ENCODE measurements around the gene TSSK6. TPM values are rescaled to one million over a fixed set of nuclear protein-coding genes. Genes with fewer than 3 reads are reported as not detected.

Gene TSSK6
- total and polyA plus RNA-seq, 4 donors = 0.61 to 2.2 (median 1.7) TPM

DNA sequence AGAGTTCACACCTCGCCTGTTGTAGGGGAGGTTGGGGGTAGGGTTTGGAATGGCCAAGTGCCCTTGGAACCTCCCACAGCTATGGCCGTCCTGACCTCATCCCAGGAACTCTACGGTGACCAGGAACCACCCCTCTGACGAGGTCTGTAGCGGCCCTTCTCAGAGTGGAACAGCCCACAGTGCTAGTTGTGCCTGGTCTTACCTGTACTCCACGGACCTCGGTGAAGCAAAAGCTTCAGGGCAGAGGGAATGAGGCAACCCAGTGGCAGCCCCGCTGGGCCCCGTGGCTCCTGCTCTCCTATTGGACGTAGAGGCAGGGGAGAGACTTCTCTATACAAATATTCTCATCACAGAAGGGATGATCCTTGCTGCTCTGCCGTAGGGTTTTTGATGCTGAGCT is 7.1 kb downstream of the TSSK6 start:
- no peaks in the 10 kb centered on the region for H3K27me3 ChIP-seq (ENCODE audit: control insufficient read depth, insufficient read depth, low read length)
- H3K4me3 ChIP-seq (ENCODE audit: low read depth, low read length) = no peak overlapping the region
- H3K4me1 ChIP-seq (ENCODE audit: control insufficient read depth, insufficient read depth, low read length) = peaks cover 3% of the 10 kb centered on the region
- no peak overlapping the region for H3K27ac ChIP-seq (ENCODE audit: low read depth, low read length)
- no peak for DNase-seq (ENCODE audit: low read depth in 4 of 6, low spot score in 6 of 6)
- no peaks in the 10 kb centered on the region for H3K9me3 ChIP-seq (ENCODE audit: control insufficient read depth, insufficient read depth, low read length)
- peaks cover 44% of the 10 kb centered on the region for H3K36me3 ChIP-seq (ENCODE audit: control insufficient read depth, insufficient read depth, low read length)
- WGBS (ENCODE audit: insufficient coverage) = 78% methylated on average over 7 of the region's 11 CpGs

DNA sequence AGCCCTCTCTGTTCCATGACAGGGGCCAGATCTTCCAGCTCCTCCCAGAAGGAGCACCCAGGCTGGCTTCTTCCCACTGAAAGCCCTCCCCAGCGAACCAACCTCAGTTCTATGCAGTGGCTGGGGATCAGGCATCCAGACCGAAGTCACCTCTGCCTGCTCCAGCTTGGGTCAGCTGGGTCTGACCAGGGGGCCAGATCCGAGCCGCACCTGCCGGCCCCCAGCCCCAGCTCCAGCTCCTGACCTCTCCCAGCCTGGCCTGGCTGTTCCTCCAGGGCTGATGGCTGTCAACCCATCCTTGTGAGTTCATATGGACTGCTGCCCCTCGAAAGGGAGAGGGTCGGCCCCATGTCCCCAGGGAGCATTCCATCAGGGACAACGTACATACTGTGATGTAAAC is 8.0 kb downstream of the TSSK6 start:
- no peak for DNase-seq (ENCODE audit: low read depth in 4 of 6, low spot score in 6 of 6)
- Histone ChIP-seq H3K27ac (ENCODE audit: low read depth, low read length) (no peak overlapping the region), H3K4me3 (ENCODE audit: low read depth, low read length) (no peak overlapping the region), H3K36me3 (ENCODE audit: control insufficient read depth, insufficient read depth, low read length) (peaks cover 52% of the 10 kb centered on the region), H3K27me3 (ENCODE audit: control insufficient read depth, insufficient read depth, low read length) (no peaks in the 10 kb centered on the region), H3K4me1 (ENCODE audit: control insufficient read depth, insufficient read depth, low read length) (no peaks in the 10 kb centered on the region), H3K9me3 (ENCODE audit: control insufficient read depth, insufficient read depth, low read length) (no peaks in the 10 kb centered on the region)
- 93% methylated on average over 8 of the region's 8 CpGs for WGBS (ENCODE audit: insufficient coverage)

DNA sequence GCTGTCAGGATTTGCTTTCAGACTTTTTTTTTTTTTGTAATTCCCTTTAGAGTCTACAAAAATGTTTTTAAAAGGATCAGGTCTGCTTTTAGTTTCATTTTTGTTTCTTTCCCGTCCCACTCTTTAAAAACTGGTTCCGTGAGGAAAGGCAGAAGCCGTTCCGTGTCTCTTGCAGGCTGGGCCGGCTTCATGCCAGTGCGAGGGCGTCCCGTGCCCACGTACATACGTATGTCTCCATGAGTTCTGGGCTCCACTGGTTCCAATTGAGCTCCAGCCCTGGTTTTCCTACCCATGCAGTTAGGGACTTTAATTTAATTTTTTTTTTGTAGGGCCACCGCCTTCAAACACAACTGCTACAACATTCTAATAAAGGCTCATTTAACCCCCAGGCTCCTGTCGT is 8.8 kb downstream of the TSSK6 start:
- Histone ChIP-seq H3K27me3 (ENCODE audit: control insufficient read depth, insufficient read depth, low read length) (no peaks in the 10 kb centered on the region), H3K9me3 (ENCODE audit: control insufficient read depth, insufficient read depth, low read length) (no peaks in the 10 kb centered on the region), H3K4me1 (ENCODE audit: control insufficient read depth, insufficient read depth, low read length) (no peaks in the 10 kb centered on the region), H3K27ac (ENCODE audit: low read depth, low read length) (no peak overlapping the region), H3K4me3 (ENCODE audit: low read depth, low read length) (no peak overlapping the region), H3K36me3 (ENCODE audit: control insufficient read depth, insufficient read depth, low read length) (peaks cover 60% of the 10 kb centered on the region)
- WGBS (ENCODE audit: insufficient coverage) = 89% methylated on average over 9 of the region's 12 CpGs
- DNase-seq (ENCODE audit: low read depth in 4 of 6, low spot score in 6 of 6) = no peak

DNA sequence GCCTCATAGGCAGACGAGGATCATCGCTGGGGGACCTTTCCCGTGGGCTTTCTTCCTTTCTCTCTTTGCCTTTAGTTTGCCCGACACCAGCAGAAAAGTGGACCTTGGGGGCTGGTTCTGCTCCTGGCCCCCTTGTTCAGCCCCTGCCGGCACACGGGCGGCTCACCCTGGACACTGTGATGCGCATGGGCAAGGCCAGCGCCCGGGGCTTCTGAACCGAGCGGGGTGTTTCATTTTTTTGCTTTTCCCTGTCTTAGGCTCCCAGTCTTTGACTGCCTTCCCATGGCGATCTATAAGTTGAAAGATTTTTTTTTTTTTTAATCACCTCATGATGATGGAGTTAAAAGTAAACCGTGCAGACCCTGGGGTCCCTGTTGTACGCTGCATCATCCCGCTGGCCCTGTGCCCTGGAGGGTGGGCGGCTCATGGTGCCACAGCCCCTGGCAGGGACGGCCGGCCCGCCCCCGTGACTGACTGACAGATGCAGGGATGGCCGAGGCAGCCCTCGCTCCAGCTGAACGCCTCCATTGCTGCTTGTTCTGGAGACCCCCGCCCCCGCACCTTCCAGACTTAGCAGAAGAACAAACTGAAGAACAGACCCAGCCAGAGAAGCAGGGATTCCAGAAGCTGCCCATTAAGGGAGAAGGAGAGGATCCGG is 9.6 kb downstream of the TSSK6 start:
- Histone ChIP-seq H3K36me3 (ENCODE audit: control insufficient read depth, insufficient read depth, low read length) (peaks cover 68% of the 10 kb centered on the region), H3K27me3 (ENCODE audit: control insufficient read depth, insufficient read depth, low read length) (no peaks in the 10 kb centered on the region), H3K4me1 (ENCODE audit: control insufficient read depth, insufficient read depth, low read length) (no peaks in the 10 kb centered on the region), H3K27ac (ENCODE audit: low read depth, low read length) (no peak overlapping the region), H3K9me3 (ENCODE audit: control insufficient read depth, insufficient read depth, low read length) (no peaks in the 10 kb centered on the region), H3K4me3 (ENCODE audit: low read depth, low read length) (no peak overlapping the region)
- no peak for DNase-seq (ENCODE audit: low read depth in 4 of 6, low spot score in 6 of 6)
- WGBS (ENCODE audit: insufficient coverage) = 90% methylated on average over 20 of the region's 27 CpGs

DNA sequence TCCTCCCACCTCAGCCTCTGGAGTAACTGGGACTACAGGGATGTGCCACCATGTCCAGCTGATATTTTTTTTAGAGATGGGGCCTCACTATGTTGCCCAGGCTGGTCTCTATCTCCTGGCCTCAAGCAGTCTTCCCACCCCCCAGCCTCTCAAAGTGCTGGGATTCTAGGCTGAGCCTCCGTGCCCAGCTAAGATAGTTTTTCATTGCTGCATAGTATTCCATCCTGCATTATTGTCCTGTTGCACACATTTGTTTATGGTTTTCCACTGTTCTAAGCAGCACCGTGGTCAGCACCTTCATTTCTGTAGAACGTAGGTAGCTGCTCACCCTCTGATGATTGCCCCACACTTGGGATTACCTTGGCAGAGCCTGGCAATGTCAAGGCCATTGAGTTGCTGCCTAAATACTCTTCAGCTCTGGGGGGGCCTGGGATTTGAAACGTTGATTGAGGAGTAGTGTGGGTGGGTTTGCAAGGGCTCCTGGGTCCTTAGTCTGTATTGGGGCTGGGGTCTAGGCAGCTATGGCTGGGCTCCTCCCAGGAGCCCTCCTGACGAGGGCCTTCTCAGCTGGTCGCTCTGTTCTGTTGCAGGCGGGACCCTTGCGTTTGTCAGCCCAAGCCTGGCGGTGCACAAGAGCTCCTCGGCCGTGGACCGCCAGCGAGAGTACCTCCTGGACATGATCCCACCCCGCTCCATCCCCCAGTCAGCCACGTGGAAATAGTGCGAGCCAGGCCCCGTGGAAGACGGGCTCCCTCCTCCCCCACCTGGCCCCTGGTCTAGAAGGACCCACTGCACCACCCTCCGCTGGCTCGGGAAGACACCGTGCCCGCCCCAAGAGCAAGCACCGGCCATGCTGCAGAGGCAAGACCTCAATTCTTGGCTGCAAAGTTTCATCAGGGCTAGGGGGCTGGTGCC is 10.3 kb downstream of the TSSK6 start:
- no peaks in the 10 kb centered on the region for H3K27me3 ChIP-seq (ENCODE audit: control insufficient read depth, insufficient read depth, low read length)
- no peaks in the 10 kb centered on the region for H3K9me3 ChIP-seq (ENCODE audit: control insufficient read depth, insufficient read depth, low read length)
- no peak for DNase-seq (ENCODE audit: low read depth in 4 of 6, low spot score in 6 of 6)
- H3K27ac ChIP-seq (ENCODE audit: low read depth, low read length) = no peak overlapping the region
- H3K4me3 ChIP-seq (ENCODE audit: low read depth, low read length) = no peak overlapping the region
- H3K4me1 ChIP-seq (ENCODE audit: control insufficient read depth, insufficient read depth, low read length) = no peaks in the 10 kb centered on the region
- 93% methylated on average over 23 of the region's 23 CpGs for WGBS (ENCODE audit: insufficient coverage)
- H3K36me3 ChIP-seq (ENCODE audit: control insufficient read depth, insufficient read depth, low read length) = peaks cover 76% of the 10 kb centered on the region

DNA sequence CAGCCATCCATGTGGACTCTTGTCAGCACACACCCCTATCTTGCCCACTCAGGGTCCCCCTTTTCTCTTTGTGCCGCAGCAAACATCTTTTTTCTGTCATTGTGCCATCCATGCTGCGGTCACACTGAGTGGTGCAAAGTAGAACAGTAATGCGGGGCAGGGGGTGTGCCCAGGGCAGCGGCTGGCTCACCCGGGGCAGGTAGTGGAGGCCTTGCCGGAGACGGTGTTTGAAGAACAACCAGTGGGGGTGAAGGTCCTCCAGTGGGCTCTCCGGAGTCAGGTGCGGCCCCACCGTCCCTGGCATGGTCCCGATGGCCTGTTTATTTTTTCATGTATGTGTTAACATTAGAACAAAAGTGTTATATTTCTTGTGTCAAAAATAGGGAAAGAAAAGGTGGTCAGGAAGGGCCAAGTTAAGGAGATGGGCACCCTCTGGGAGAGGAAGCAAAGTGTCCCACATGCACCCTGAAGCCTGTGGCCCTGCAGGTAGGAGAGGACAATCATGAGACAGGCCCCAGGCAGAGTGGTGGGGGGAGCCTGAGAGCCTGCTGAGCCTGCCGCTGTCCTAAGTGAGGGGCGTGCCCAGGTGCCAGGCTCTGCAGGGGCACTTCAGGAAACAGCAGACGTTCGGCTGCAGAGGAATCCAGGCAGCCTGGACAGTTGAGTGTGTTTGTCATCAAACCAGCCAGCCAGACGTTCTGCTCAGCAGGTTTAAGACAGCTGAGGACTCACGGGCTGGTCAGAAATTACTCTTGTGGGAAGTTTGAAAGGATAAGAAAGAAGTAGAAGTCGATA is 12.3 kb downstream of the TSSK6 start:
- no peak overlapping the region for H3K27ac ChIP-seq (ENCODE audit: low read depth, low read length)
- H3K9me3 ChIP-seq (ENCODE audit: control insufficient read depth, insufficient read depth, low read length) = no peaks in the 10 kb centered on the region
- H3K4me3 ChIP-seq (ENCODE audit: low read depth, low read length) = no peak overlapping the region
- H3K4me1 ChIP-seq (ENCODE audit: control insufficient read depth, insufficient read depth, low read length) = no peaks in the 10 kb centered on the region
- DNase-seq (ENCODE audit: low read depth in 4 of 6, low spot score in 6 of 6) = no peak
- peaks cover 92% of the 10 kb centered on the region for H3K36me3 ChIP-seq (ENCODE audit: control insufficient read depth, insufficient read depth, low read length)
- 92% methylated on average over 18 of the region's 18 CpGs for WGBS (ENCODE audit: insufficient coverage)
- no peaks in the 10 kb centered on the region for H3K27me3 ChIP-seq (ENCODE audit: control insufficient read depth, insufficient read depth, low read length)

DNA sequence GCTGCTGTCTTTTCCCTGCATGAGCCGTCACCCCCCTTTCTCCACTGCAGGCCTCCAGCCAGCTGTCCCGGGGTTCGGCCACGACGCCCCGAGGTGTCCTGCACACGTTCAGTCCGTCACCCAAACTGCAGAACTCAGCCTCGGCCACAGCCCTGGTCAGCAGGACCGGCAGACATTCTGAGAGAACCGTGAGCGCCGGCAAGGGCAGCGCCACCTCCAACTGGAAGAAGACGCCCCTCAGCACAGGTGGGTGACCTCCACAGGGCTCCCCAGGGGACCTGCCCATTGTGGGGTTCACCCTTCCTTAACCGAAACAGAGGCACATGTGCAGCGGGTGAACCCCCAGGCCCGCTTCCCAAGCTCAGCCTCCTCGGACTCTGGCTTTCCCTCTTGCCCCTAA is 13.1 kb downstream of the TSSK6 start:
- Histone ChIP-seq H3K27ac (ENCODE audit: low read depth, low read length) (no peak overlapping the region), H3K36me3 (ENCODE audit: control insufficient read depth, insufficient read depth, low read length) (peaks cover 94% of the 10 kb centered on the region), H3K4me1 (ENCODE audit: control insufficient read depth, insufficient read depth, low read length) (no peaks in the 10 kb centered on the region), H3K27me3 (ENCODE audit: control insufficient read depth, insufficient read depth, low read length) (no peaks in the 10 kb centered on the region), H3K4me3 (ENCODE audit: low read depth, low read length) (no peak overlapping the region), H3K9me3 (ENCODE audit: control insufficient read depth, insufficient read depth, low read length) (no peaks in the 10 kb centered on the region)
- DNase-seq (ENCODE audit: low read depth in 4 of 6, low spot score in 6 of 6) = no peak
- 98% methylated on average over 19 of the region's 19 CpGs for WGBS (ENCODE audit: insufficient coverage)

DNA sequence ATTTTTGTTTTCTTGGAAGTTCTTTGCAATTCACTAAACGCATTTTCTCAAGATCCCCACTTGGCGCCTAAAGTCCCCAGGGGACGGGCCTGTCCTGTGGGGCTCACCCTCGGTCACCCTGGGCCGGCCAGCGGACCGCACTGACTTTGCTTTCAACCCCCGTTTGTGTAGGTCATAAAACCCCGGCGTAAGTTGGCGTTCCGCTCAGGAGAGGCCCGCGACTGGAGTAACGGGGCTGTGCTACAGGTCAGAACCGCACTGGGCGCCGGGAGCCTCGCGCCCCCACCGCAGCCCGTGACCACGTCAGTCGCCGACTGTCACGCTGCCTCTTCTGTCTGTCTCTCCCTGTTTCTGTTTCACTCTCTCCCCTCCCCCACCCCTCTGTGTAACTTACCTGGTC is 13.6 kb downstream of the TSSK6 start:
- 90% methylated on average over 17 of the region's 26 CpGs for WGBS (ENCODE audit: insufficient coverage)
- H3K36me3 ChIP-seq (ENCODE audit: control insufficient read depth, insufficient read depth, low read length) = peaks cover 97% of the 10 kb centered on the region
- H3K4me3 ChIP-seq (ENCODE audit: low read depth, low read length) = no peak overlapping the region
- DNase-seq (ENCODE audit: low read depth in 4 of 6, low spot score in 6 of 6) = no peak
- no peak overlapping the region for H3K27ac ChIP-seq (ENCODE audit: low read depth, low read length)
- H3K9me3 ChIP-seq (ENCODE audit: control insufficient read depth, insufficient read depth, low read length) = no peaks in the 10 kb centered on the region
- no peaks in the 10 kb centered on the region for H3K27me3 ChIP-seq (ENCODE audit: control insufficient read depth, insufficient read depth, low read length)
- no peaks in the 10 kb centered on the region for H3K4me1 ChIP-seq (ENCODE audit: control insufficient read depth, insufficient read depth, low read length)

DNA sequence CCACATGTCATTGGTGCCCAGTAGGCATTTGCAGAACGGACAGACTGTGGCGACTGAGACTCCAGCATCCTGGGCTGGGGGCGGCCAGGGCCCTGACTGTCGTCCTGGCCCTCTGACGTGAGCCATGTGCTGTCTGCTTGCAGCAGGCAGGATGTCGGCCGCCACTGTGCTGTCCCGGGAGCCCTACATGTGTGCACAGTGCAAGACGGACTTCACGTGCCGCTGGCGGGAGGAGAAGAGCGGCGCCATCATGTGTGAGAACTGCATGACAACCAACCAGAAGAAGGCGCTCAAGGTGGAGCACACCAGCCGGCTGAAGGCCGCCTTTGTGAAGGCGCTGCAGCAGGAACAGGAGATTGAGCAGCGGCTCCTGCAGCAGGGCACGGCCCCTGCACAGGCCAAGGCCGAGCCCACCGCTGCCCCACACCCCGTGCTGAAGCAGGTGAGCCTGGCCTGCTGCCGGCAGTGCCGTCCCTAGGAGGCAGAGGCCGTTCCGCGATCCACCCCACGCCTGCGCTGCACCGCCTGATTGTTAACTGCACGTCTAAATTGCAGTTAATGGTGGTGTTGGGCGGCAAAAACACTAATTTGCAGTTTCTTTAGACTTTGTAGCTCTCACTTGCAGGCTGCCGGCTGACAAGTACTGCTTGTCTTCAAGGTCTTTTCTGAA is 14.2 kb downstream of the TSSK6 start:
- peaks cover 98% of the 10 kb centered on the region for H3K36me3 ChIP-seq (ENCODE audit: control insufficient read depth, insufficient read depth, low read length)
- WGBS (ENCODE audit: insufficient coverage) = 89% methylated on average over 34 of the region's 34 CpGs
- no peaks in the 10 kb centered on the region for H3K4me1 ChIP-seq (ENCODE audit: control insufficient read depth, insufficient read depth, low read length)
- no peaks in the 10 kb centered on the region for H3K9me3 ChIP-seq (ENCODE audit: control insufficient read depth, insufficient read depth, low read length)
- H3K27me3 ChIP-seq (ENCODE audit: control insufficient read depth, insufficient read depth, low read length) = no peaks in the 10 kb centered on the region
- DNase-seq (ENCODE audit: low read depth in 4 of 6, low spot score in 6 of 6) = no peak
- no peak overlapping the region for H3K4me3 ChIP-seq (ENCODE audit: low read depth, low read length)
- no peak overlapping the region for H3K27ac ChIP-seq (ENCODE audit: low read depth, low read length)
